ENCODE results near the gene UBL5. TPM values are rescaled to one million over a fixed set of nuclear protein-coding genes. Genes with fewer than 3 reads are reported as not detected.

Gene UBL5
- total RNA-seq, 1 donor from 2014 or later: 399 TPM

GRCh38 chr19:9799162-9799561 is 28.6 kb upstream of the UBL5 start:
- Mint-ChIP-seq H3K27me3 (ENCODE audit: unreplicated experiment) (no peaks in the 10 kb centered on the region), H3K27ac (ENCODE audit: unreplicated experiment) (no peak overlapping the region), H3K4me1 (ENCODE audit: unreplicated experiment) (peaks cover 6% of the 10 kb centered on the region), H3K4me3 (ENCODE audit: unreplicated experiment) (peak overlapping the region; percentile 38), H3K9me3 (ENCODE audit: unreplicated experiment) (peaks cover 5% of the 10 kb centered on the region), H3K36me3 (ENCODE audit: low read depth, unreplicated experiment) (peaks cover 9% of the 10 kb centered on the region)
- DNase-seq (ENCODE audit: low spot score): no peak
- no peak for TF ChIP-seq CTCF (IDR thresholded peaks at IDR 0.05; ENCODE audit: unreplicated experiment)

GRCh38 chr19:9801976-9802375 is 25.7 kb upstream of the UBL5 start:
- Mint-ChIP-seq H3K27ac (ENCODE audit: unreplicated experiment) (no peak overlapping the region), H3K27me3 (ENCODE audit: unreplicated experiment) (no peaks in the 10 kb centered on the region), H3K36me3 (ENCODE audit: low read depth, unreplicated experiment) (peaks cover 6% of the 10 kb centered on the region), H3K4me1 (ENCODE audit: unreplicated experiment) (peaks cover 2% of the 10 kb centered on the region), H3K4me3 (ENCODE audit: unreplicated experiment) (no peak overlapping the region), H3K9me3 (ENCODE audit: unreplicated experiment) (peaks cover 5% of the 10 kb centered on the region)
- no peak for DNase-seq (ENCODE audit: low spot score)
- TF ChIP-seq CTCF (IDR thresholded peaks at IDR 0.05; ENCODE audit: unreplicated experiment): no peak

- peaks cover 15% of the 10 kb centered on the region for H3K36me3 Mint-ChIP-seq (ENCODE audit: low read depth, unreplicated experiment)
- no peak overlapping the region for H3K4me3 Mint-ChIP-seq (ENCODE audit: unreplicated experiment)
- no peaks in the 10 kb centered on the region for H3K4me1 Mint-ChIP-seq (ENCODE audit: unreplicated experiment)
- no peak for TF ChIP-seq CTCF (IDR thresholded peaks at IDR 0.05; ENCODE audit: unreplicated experiment)
- peaks cover 5% of the 10 kb centered on the region for H3K9me3 Mint-ChIP-seq (ENCODE audit: unreplicated experiment)
- no peak overlapping the region for H3K27ac Mint-ChIP-seq (ENCODE audit: unreplicated experiment)
- no peaks in the 10 kb centered on the region for H3K27me3 Mint-ChIP-seq (ENCODE audit: unreplicated experiment)
- no peak for DNase-seq (ENCODE audit: low spot score)
Measured at GRCh38 chr19:9806803-9807202, 20.9 kb upstream of the UBL5 start.

- no peak for DNase-seq (ENCODE audit: low spot score)
- no peaks in the 10 kb centered on the region for H3K4me1 Mint-ChIP-seq (ENCODE audit: unreplicated experiment)
- peaks cover 16% of the 10 kb centered on the region for H3K36me3 Mint-ChIP-seq (ENCODE audit: low read depth, unreplicated experiment)
- H3K27me3 Mint-ChIP-seq (ENCODE audit: unreplicated experiment): peaks cover 2% of the 10 kb centered on the region
- TF ChIP-seq CTCF (IDR thresholded peaks at IDR 0.05; ENCODE audit: unreplicated experiment): no peak
- H3K27ac Mint-ChIP-seq (ENCODE audit: unreplicated experiment): no peak overlapping the region
- peak overlapping the region; percentile 43 for H3K4me3 Mint-ChIP-seq (ENCODE audit: unreplicated experiment)
- no peaks in the 10 kb centered on the region for H3K9me3 Mint-ChIP-seq (ENCODE audit: unreplicated experiment)
Measured at GRCh38 chr19:9808855-9809824, 18.6 kb upstream of the UBL5 start.

GRCh38 chr19:9811139-9811538 is 16.6 kb upstream of the UBL5 start:
- Mint-ChIP-seq H3K4me1 (ENCODE audit: unreplicated experiment) (no peaks in the 10 kb centered on the region), H3K4me3 (ENCODE audit: unreplicated experiment) (no peak overlapping the region), H3K27me3 (ENCODE audit: unreplicated experiment) (peaks cover 3% of the 10 kb centered on the region), H3K36me3 (ENCODE audit: low read depth, unreplicated experiment) (peaks cover 30% of the 10 kb centered on the region), H3K27ac (ENCODE audit: unreplicated experiment) (no peak overlapping the region), H3K9me3 (ENCODE audit: unreplicated experiment) (peaks cover under 1% of the 10 kb centered on the region)
- DNase-seq (ENCODE audit: low spot score): no peak
- TF ChIP-seq CTCF (IDR thresholded peaks at IDR 0.05; ENCODE audit: unreplicated experiment): no peak

Measured in endothelial cell (in vitro differentiated cells).